GM21367 (cell line): ENCODE results near the gene KCNA2.

ENCODE experiments used
- ATAC-seq: cut with Tn5 transposase; IDR thresholded peaks from one replicate; pipeline ENCODE4 v1.9.1; 2021; ENCODE audit not compliant: unreplicated experiment

Gene KCNA2

GRCh38 chr1:110605901-110606656 is at the start of gene KCNA2:
TSS of gene KCNA2 (minus strand) at chr1:110606358. CDS start at chr1:110604782, 1,576 bp downstream.
- ATAC-seq: no peak

GRCh38 chr1:110650609-110651008 is 44.5 kb upstream of the KCNA2 start:
- ATAC-seq: no peak

- no peak for ATAC-seq
These were observed 42.3 kb upstream of the KCNA2 start for GRCh38 chr1:110648417-110648816.

- no peak for ATAC-seq
These were observed 41.2 kb upstream of the KCNA2 start for GRCh38 chr1:110647254-110647891.

DNA sequence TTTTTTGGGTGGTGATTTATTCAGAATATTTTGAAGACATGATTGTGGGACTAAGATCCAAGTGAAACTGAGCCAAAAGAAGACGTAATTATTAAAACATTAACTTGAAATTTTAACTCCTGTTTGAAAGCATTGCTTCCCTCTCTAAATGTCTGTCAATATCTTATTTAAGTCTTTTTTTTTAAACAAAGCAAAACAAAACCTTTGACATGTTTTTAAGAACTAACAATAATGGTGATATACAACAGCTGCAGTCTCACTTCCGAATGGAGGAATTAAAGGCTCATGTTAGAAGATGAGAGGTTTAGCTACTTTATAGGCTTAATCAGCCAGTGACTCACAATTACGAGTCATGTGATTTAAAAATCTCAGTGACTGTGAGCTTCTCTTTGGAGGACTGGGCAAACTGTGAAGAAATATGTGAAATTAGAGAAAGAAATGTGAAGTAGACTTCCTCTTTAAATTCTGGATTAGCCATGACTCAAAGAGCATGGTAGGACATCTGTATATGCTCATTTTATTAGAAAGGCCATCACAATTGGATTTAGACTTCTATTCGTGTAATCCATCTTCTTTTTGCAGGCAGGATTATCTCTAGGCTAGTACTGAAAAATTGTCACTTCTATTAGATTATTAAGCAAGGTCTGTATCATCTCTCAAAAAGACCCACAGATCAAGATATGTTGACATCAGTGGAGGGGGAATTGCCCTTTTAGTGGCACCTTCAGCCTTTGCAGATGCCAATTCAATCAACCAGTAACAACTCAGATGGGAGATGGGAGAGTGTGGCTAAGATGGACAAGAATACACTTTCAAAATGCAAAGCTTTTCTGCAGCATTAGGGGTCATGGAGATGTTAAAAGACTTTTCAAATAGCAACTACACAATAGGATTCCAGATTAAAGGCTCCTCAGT is 39.9 kb upstream of the KCNA2 start:
- ATAC-seq: no peak

DNA sequence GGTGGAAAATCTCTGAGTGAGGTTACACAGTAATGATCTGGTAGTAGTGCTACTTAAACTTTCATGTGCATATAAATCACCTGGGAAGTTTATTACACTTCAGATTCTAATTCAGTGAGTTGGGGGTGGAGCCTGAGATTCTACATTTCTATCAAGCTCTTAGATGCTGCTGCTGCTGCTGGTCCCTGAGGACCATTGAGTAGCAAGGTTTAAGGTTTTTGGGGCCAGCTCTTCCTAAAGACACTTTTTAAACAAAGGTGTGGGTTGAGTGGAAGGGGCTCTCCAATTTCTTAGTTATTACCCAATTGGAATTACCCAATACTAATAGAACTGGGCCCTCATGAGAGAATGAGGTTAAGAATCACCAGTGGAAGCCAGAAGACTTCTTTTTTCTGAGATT is 39.1 kb upstream of the KCNA2 start:
- ATAC-seq: no peak

DNA sequence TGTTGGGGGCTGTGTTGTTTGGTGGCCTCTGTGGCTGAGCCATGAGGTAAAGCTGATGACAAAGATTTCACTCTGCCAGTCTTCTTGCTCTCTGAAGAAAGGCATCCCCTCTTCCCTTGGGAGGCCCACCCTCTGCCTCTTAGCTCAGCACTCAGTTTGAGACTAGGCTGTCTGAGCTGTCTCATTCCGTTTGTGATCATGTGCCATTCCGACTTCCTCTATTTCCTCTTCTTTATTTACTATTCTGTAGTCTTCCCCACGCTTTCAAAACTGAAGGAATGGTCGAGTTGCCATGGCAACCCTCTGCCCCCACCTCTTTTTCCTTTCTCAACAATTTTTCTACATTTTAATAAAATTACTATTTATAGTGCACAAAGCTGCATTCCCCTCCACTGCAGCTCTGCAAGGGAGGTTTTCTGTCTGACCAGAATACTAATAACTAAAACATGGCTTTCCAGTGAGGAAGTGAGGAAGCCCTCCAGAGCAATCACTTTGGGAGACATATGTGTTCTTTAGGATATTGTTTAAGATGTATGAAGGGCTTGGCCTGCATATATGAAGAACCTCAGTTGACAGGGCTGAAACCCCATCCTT is 37.8 kb upstream of the KCNA2 start:
- no peak for ATAC-seq

GRCh38 chr1:110639724-110640386 is 33.7 kb upstream of the KCNA2 start:
- no peak for ATAC-seq

DNA sequence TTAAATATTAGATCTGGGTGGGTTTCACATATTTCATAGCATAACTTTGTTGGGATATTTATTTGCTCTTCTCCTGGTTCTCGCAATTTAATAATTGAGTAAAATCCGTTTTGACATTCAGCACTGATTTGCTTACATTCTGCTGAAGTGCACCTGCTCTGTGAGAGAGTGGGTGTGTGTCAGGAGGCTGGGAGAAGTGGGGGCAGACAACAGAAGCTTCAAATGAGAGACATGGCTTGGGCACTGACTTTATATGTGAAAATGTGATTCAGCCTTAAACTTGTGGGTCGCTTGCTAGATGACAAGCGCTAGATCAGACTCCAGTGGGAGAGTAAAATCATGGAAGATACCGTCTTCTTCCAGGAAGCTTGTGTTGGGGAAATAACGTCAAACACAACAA is 32.4 kb upstream of the KCNA2 start:
- no peak for ATAC-seq

DNA sequence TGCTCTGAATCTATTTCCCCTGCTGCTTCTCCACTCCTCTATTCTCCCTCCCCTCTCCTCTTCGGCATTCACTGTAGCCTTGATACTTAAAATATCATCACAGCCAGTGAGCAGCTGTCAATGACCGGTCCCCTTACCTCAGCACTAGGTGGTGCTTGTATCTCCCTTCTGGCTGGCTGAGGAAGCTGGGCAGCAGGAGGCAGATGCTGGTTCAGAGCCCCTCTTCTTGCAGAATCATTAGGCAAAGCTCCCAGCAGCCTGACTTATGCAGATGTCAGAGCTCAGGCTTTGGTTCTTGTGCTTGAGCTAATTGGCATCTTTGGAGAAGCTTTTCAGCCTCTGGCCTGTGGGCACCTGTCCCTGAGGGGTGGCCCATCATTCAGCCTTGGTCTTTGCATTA is 31.9 kb upstream of the KCNA2 start:
- ATAC-seq: no peak

- no peak for ATAC-seq
These were observed 31.3 kb upstream of the KCNA2 start for GRCh38 chr1:110637475-110637874.

- ATAC-seq: no peak
These were observed 30.2 kb upstream of the KCNA2 start for GRCh38 chr1:110636149-110636935.

- no peak for ATAC-seq
These were observed 29.3 kb upstream of the KCNA2 start for GRCh38 chr1:110635434-110635833.

DNA sequence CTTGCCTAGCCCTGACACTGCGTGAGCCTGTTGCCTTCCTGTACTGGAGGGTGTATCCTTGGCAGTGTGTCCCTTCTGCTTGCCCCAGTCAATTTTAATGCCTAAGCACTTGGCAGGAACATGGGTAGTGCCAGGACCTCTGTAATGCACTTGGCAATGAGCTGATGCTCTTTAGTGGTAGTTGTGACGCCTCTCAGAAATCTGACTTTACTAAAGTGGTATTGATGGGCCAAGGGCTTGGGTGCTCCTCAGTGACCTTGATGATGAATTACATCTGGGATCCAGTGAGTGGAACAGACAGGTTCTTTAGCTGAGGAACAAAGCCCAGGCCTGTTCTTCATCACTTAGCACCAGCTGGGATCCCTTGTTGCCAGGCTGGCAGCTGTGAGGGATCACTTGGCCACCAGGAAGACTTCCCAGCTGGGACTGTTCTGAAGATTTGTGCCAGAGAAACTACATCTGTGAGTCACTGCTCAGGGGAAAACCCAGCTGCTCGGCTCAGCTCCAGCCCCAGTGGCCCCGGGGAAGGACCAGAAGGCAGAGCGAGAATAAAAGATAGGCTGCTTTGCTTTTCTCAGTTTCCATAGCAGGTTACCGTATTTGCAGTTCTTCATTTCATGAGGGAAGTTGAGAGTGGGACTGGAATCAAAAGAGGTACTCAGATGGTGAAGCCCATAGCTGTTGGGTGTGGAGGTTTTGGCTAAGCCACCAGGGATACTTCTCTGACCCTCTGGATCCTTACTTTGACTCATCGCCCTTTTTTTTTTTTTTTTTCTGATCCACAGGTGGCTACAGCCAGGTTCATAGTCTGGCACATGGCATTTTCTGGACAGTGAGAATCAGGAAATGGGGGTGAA is 28.5 kb upstream of the KCNA2 start:
- peak; percentile 50 for ATAC-seq

GRCh38 chr1:110634086-110634454 is 27.9 kb upstream of the KCNA2 start:
- no peak for ATAC-seq

GRCh38 chr1:110633646-110634030 is 27.5 kb upstream of the KCNA2 start:
- ATAC-seq: no peak

GRCh38 chr1:110631836-110632620 is 25.9 kb upstream of the KCNA2 start:
- no peak for ATAC-seq
